ENCODE measurements around the gene ANP32B.
"Not testable (repeated sequence)": the region's sequence is repeated elsewhere in the genome, so short reads cannot be mapped to it uniquely, and the experiment has no call there.

The ANP32B gene

GRCh38 chr9:97987487-97987886 is 4.3 kb downstream of the ANP32B start:
- ChIA-PET CTCF (interaction anchor here (0.6 to 3.3 kb wide), 8 partner anchors 10 to 92 kb away, joined by 3 to 17 read pairs (median 4); no protein-coding TSS in a partner anchor), POLR2A (interaction anchor here (0.5 to 1.4 kb wide), 2 partner anchors 10 to 1538 kb away, joined by 3 to 6 read pairs; no protein-coding TSS in a partner anchor)
- no peak for DNase-seq (ENCODE audit: extremely low spot score)
- TF ChIP-seq, protein P1, sequence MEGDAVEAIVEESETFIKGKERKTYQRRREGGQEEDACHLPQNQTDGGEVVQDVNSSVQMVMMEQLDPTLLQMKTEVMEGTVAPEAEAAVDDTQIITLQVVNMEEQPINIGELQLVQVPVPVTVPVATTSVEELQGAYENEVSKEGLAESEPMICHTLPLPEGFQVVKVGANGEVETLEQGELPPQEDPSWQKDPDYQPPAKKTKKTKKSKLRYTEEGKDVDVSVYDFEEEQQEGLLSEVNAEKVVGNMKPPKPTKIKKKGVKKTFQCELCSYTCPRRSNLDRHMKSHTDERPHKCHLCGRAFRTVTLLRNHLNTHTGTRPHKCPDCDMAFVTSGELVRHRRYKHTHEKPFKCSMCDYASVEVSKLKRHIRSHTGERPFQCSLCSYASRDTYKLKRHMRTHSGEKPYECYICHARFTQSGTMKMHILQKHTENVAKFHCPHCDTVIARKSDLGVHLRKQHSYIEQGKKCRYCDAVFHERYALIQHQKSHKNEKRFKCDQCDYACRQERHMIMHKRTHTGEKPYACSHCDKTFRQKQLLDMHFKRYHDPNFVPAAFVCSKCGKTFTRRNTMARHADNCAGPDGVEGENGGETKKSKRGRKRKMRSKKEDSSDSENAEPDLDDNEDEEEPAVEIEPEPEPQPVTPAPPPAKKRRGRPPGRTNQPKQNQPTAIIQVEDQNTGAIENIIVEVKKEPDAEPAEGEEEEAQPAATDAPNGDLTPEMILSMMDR (IDR thresholded peaks at IDR 0.05; ENCODE audit: control extremely low read depth, extremely low read depth, low read depth, missing control alignments): no peak

DNA sequence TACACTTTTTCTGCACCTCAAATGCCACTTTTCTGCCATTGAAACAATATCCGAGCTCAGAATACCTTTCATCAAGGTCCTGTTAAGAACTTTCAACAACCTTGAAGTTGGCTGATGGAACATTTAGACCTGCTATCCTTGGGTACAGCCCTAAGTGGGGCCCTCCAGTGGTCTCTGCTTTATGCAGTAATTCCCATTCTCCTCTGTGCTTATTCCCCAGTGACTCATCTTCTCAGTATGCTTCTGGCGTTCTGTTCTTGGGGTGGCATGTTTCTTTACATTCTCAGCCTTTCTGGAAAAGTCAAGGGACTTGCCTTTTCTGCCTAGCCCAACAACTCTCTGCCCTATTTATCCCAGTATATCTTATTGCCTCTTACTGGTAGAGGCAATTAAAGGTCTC is 7.1 kb downstream of the ANP32B start:
- ChIA-PET POLR2A (no interaction called here), CTCF (interaction anchor here (1.1 to 3.3 kb wide), 5 partner anchors 13 to 67 kb away, joined by 3 to 17 read pairs (median 3); partner anchors contain the start of gene TRMO)
- no peak for DNase-seq (ENCODE audit: extremely low spot score)
- TF ChIP-seq, protein P1 (IDR thresholded peaks at IDR 0.05; ENCODE audit: control extremely low read depth, extremely low read depth, low read depth, missing control alignments): no peak

- no peak for DNase-seq (ENCODE audit: extremely low spot score)
- ChIA-PET CTCF (interaction anchor here (0.8 to 2.4 kb wide), 6 partner anchors 9 to 69 kb away, joined by 3 to 13 read pairs (median 4); partner anchors contain the start of genes ANP32B and TRMO), POLR2A (no interaction called here)
- TF ChIP-seq, protein P1 (IDR thresholded peaks at IDR 0.05; ENCODE audit: control extremely low read depth, extremely low read depth, low read depth, missing control alignments): no peak
Measured at GRCh38 chr9:97991818-97992217, 8.7 kb downstream of the ANP32B start.

DNA sequence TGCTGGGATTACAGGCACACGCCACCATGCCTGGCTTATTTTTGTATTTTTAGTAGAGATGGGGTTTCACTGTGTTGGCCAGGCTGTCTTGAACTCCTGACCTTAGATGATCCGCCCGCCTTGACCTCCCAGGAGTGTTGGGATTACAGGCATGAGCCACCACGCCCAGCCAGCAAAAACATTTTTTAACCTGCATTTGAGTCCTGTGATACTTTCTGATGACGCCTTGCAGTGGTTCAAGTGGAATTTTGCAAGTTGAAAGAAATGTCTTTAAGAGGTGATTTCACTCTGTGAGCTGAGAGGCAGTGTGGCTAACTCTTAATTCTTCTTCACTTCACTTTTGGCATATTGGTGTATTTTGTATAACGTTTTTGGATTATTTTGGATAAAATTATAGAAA is 9.1 kb downstream of the ANP32B start:
- DNase-seq (ENCODE audit: extremely low spot score): no peak
- TF ChIP-seq, protein P1 (IDR thresholded peaks at IDR 0.05; ENCODE audit: control extremely low read depth, extremely low read depth, low read depth, missing control alignments): no peak
- CTCF ChIA-PET: interaction anchor here (0.8 to 2.4 kb wide), 5 partner anchors 9 to 69 kb away, joined by 3 to 13 read pairs (median 5); partner anchors contain the start of genes ANP32B and TRMO
- POLR2A ChIA-PET: no interaction called here

DNA sequence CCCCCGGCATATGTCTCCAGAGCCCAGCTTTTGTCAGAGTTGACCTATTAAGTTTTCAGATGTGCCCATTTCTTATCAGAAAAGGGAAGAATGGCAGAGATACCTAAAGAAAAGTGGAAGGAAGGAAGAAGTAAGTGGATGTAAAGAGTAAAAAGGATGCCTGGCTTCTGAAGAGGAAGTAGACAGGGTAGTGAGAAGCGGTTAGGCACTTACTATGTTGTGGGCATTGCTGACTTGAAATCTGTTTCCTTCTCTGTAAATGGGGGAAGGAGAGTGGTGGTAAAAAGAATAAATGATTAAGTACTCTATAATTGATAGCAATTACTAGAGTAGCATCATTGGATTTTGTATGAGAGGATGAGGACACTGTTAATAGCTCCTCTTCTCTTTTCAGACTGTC is 9.9 kb downstream of the ANP32B start:
- ChIA-PET POLR2A (no interaction called here), CTCF (interaction anchor here (1.1 to 2.4 kb wide), 3 partner anchors 10 to 42 kb away, joined by 4 to 8 read pairs (median 7); partner anchors contain the start of gene ANP32B)
- TF ChIP-seq, protein P1 (IDR thresholded peaks at IDR 0.05; ENCODE audit: control extremely low read depth, extremely low read depth, low read depth, missing control alignments): no peak
- DNase-seq (ENCODE audit: extremely low spot score): no peak

DNA sequence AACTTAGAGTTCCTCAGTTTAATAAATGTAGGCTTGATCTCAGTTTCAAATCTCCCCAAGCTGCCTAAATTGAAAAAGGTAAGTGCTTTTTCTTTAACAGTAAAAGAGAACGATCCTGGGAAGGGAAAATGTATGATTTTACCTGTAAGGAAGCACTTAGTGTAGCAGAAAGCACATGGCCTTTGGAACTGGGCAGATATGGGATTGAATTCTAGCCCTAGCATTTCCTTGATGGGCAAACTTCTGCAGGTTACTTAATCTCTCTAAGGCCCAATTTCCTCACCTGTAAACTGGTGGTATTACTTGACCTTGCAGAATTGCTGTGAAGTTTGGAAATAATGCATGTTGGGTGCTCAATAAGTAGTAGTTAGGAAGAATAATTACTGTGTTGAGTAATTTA is 11.6 kb downstream of the ANP32B start:
- POLR2A ChIA-PET: no interaction called here

DNA sequence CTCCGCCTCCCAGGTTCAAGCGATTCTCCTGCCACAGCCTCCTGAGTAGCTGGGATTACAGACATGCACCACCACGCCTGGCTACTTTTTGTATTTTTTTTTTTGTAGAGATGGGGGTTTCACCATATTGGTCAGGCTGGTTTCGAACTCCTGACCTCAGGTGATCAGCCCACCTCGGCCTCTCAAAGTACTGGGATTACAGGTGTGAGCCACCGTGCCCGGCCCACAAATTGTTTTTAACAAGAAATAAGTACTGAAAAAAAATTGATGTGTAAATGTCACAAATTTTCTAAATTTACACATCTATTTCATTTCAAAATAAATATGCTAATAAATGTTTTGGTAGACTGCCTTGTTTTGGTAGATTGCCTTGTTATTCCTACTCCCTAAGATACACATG is 13.5 kb downstream of the ANP32B start:
- CTCF ChIA-PET: interaction anchor here (0.9 to 3.0 kb wide), 8 partner anchors 11 to 381 kb away, joined by 3 to 15 read pairs (median 4); partner anchors contain the start of gene ANP32B
- DNase-seq (ENCODE audit: extremely low spot score): not testable (repeated sequence)
- POLR2A ChIA-PET: interaction anchor here (1.5 kb wide), 1 partner anchor 9 kb away, joined by 6 read pairs; no protein-coding TSS in a partner anchor

More for the DNA sequence above, 11.6 kb downstream of the ANP32B start:
- DNase-seq (ENCODE audit: extremely low spot score): no peak
- CTCF ChIA-PET: no interaction called here
- TF ChIP-seq, protein P1 (IDR thresholded peaks at IDR 0.05; ENCODE audit: control extremely low read depth, extremely low read depth, low read depth, missing control alignments): no peak

All from GM10248 (cell line).